ENCODE measurements around the gene INPP4B. TPM values are rescaled to one million over a fixed set of nuclear protein-coding genes. Genes with fewer than 3 reads are reported as not detected.

The INPP4B gene
- total and polyA plus RNA-seq, 9 donors, result 1.7 to 14.7 (median 10.7) TPM

- no peak for TF ChIP-seq EP300 (IDR thresholded peaks at IDR 0.05)
- TF ChIP-seq, protein P1, sequence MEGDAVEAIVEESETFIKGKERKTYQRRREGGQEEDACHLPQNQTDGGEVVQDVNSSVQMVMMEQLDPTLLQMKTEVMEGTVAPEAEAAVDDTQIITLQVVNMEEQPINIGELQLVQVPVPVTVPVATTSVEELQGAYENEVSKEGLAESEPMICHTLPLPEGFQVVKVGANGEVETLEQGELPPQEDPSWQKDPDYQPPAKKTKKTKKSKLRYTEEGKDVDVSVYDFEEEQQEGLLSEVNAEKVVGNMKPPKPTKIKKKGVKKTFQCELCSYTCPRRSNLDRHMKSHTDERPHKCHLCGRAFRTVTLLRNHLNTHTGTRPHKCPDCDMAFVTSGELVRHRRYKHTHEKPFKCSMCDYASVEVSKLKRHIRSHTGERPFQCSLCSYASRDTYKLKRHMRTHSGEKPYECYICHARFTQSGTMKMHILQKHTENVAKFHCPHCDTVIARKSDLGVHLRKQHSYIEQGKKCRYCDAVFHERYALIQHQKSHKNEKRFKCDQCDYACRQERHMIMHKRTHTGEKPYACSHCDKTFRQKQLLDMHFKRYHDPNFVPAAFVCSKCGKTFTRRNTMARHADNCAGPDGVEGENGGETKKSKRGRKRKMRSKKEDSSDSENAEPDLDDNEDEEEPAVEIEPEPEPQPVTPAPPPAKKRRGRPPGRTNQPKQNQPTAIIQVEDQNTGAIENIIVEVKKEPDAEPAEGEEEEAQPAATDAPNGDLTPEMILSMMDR (IDR thresholded peaks at IDR 0.05), result no peak
- TF ChIP-seq POLR2A (IDR thresholded peaks at IDR 0.05), result no peak
- H3K27ac ChIP-seq, result no peak overlapping the region
- H3K4me3 ChIP-seq, result no peak overlapping the region
- no peaks in the 10 kb centered on the region for H3K9me3 ChIP-seq
- WGBS, 3 donors, result 93 to 97% (median 95%) methylated on average over 2 of the region's 2 CpGs
- H3K27me3 ChIP-seq, result no peaks in the 10 kb centered on the region
- no peaks in the 10 kb centered on the region for H3K4me1 ChIP-seq (ENCODE audit: insufficient read depth)
- intact Hi-C loops (cut with DNase I), result no loop called here
- DNase-seq, result no peak
- no peaks in the 10 kb centered on the region for H3K36me3 ChIP-seq
These were observed 417.4 kb downstream of the INPP4B start for GRCh38 chr4:142428715-142429114.

DNA sequence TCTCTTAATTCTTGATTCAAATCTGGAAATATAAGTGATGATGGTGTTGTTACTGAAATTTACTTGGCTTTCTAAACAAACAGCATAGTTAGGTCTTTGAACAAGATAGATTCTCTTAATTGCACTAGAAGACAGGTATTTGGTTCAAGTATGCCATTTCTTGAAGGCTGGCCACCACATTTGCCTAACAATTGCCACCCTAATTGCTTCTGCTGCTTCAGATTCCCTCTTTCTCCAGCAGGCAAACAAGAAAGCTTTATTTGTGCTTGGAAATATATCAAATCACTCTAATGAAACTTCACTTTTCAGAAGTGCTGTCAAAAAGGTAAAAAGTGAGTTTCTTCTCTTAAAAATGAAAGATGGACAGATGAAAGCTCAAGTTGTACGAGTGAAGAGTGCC lies 418.6 kb downstream of the INPP4B start:
- H3K27me3 ChIP-seq, result no peaks in the 10 kb centered on the region
- TF ChIP-seq, protein P1 (IDR thresholded peaks at IDR 0.05), result no peak
- TF ChIP-seq POLR2A (IDR thresholded peaks at IDR 0.05), result no peak
- TF ChIP-seq EP300 (IDR thresholded peaks at IDR 0.05), result no peak
- no peaks in the 10 kb centered on the region for H3K9me3 ChIP-seq
- WGBS, 3 donors, result 95 to 97% (median 96%) methylated on average over 1 of the region's 1 CpG
- H3K36me3 ChIP-seq, result no peaks in the 10 kb centered on the region
- H3K4me1 ChIP-seq (ENCODE audit: insufficient read depth), result no peaks in the 10 kb centered on the region
- no peak for DNase-seq
- no peak overlapping the region for H3K4me3 ChIP-seq
- intact Hi-C loops (cut with DNase I), result no loop called here
- no peak overlapping the region for H3K27ac ChIP-seq

GRCh38 chr4:142423861-142424260 lies 422.2 kb downstream of the INPP4B start:
- Histone ChIP-seq H3K4me3 (no peak overlapping the region), H3K36me3 (no peaks in the 10 kb centered on the region), H3K4me1 (ENCODE audit: insufficient read depth) (no peaks in the 10 kb centered on the region), H3K27ac (no peak overlapping the region), H3K27me3 (no peaks in the 10 kb centered on the region), H3K9me3 (no peaks in the 10 kb centered on the region)
- no peak for DNase-seq
- 89 to 93% (median 91%) methylated on average over 2 of the region's 2 CpGs for WGBS, 3 donors
- TF ChIP-seq EP300 (IDR thresholded peaks at IDR 0.05) (no peak), POLR2A (IDR thresholded peaks at IDR 0.05) (no peak)
- TF ChIP-seq, protein P1 (IDR thresholded peaks at IDR 0.05), result no peak
- intact Hi-C loops (cut with DNase I), result no loop called here

DNA sequence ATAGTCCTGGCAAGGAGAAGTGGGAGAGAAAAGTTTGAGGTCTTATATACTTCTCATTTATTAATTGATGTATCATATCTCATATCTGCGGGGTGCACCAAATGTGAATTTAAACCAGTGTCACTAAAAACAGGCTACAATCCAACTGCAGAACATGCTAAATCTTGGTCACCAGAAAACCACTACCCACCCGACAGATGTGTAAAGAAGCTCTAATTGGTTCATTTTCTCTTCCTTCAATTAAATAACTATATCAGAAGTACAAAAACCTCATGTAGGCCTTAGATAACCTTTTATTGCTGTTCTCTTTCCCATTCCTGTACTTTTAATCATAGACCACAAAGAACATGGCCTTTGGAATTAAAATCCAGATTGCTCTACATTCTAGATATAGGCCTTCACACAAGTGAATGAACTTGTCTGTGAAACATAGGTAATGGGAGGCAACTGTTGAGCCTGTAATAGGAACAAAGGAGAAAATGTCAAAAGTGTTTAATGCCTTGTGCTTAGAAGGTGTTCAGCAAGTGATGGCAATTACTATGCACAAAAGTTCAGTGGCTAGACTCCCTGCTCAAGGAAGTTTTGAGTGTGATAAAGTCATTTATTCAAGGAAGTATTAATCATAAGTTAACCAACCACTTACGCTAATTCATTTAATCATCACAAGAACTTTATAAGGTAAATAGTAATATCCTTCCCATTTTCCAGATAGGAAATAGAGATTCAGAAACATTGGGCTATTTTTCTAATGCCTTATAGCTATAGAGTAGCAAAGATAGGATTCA lies 425.6 kb downstream of the INPP4B start:
- Histone ChIP-seq H3K36me3 (no peaks in the 10 kb centered on the region), H3K9me3 (no peaks in the 10 kb centered on the region), H3K27me3 (no peaks in the 10 kb centered on the region), H3K27ac (no peak overlapping the region), H3K4me3 (no peak overlapping the region), H3K4me1 (ENCODE audit: insufficient read depth) (no peaks in the 10 kb centered on the region)
- TF ChIP-seq, protein P1 (IDR thresholded peaks at IDR 0.05), result no peak
- no peak for TF ChIP-seq EP300 (IDR thresholded peaks at IDR 0.05)
- no peak for TF ChIP-seq POLR2A (IDR thresholded peaks at IDR 0.05)
- intact Hi-C loops (cut with DNase I), result no loop called here
- no peak for DNase-seq
- 93 to 96% (median 94%) methylated on average over 3 of the region's 3 CpGs for WGBS, 3 donors

All from ovary (tissue), 9 donors.